HG03196 (cell line): Measurements from ENCODE around the gene KRIT1.

Experiments used
- ATAC-seq: cut with Tn5 transposase; IDR thresholded peaks from one replicate; pipeline ENCODE4 v1.9.1; 2021; ENCODE audit not compliant: unreplicated experiment

KRIT1 gene

GRCh38 chr7:92156990-92157389 lies 88.7 kb downstream of the KRIT1 start:
- no peak for ATAC-seq

- no peak for ATAC-seq
Measured at GRCh38 chr7:92155108-92155739, 90.5 kb downstream of the KRIT1 start.

- no peak for ATAC-seq
Measured at GRCh38 chr7:92150450-92151017, 95.2 kb downstream of the KRIT1 start.

GRCh38 chr7:92149736-92150239 lies 95.9 kb downstream of the KRIT1 start:
- ATAC-seq, result no peak
